SK-N-SH (cell line): ENCODE data around the gene KCNJ5.

Experiments used
- EP300 ChIP-seq, 2 experiments: IDR thresholded peaks; 2 replicates each; pipeline versions ENCODE4 v1.4.0 to v1.6.1; 2012; ENCODE audit warnings: borderline replicate concordance in 1 of 2, low read depth in 1 of 2, low read length in 1 of 2
- EZH2phosphoT487 ChIP-seq: fragments of 200-600 bp; sonication (generic); IDR thresholded peaks from 2 replicates; pipeline ENCODE4 v1.6.1; 2017; ENCODE audit warnings: low read depth, mixed run types, mild to moderate bottlenecking, antibody characterized with exemption, moderate library complexity, borderline replicate concordance
- GABPA ChIP-seq: IDR thresholded peaks from 2 replicates; pipeline ENCODE4 v1.4.0; 2012; ENCODE audit warnings: low read depth, mild to moderate bottlenecking
- MXI1 ChIP-seq: IDR thresholded peaks from 2 replicates; pipeline ENCODE4 v1.6.1; 2012; ENCODE audit warnings: mild to moderate bottlenecking, low read depth, low read length, improper control_type of control experiment
- NRF1 ChIP-seq: IDR thresholded peaks from 2 replicates; pipeline ENCODE4 v1.6.1; 2012; ENCODE audit warnings: low read depth, mild to moderate bottlenecking, low read length
- RFX5 ChIP-seq: IDR thresholded peaks from 2 replicates; pipeline ENCODE4 v1.6.1; 2012; ENCODE audit warnings: mild to moderate bottlenecking, improper control_type of control experiment, low read length
- SMC3 ChIP-seq: IDR thresholded peaks from 2 replicates; pipeline ENCODE4 v1.6.1; 2012; ENCODE audit warnings: low read depth, low read length, improper control_type of control experiment
- TAF1 ChIP-seq: IDR thresholded peaks from 2 replicates; pipeline ENCODE4 v1.6.1; 2012; ENCODE audit warnings: low read depth, mild to moderate bottlenecking, low read length, moderate library complexity, borderline replicate concordance
- TCF12 ChIP-seq: IDR thresholded peaks from 2 replicates; pipeline ENCODE4 v1.4.0; 2012
- YY1 ChIP-seq: IDR thresholded peaks from 2 replicates; pipeline ENCODE4 v1.4.0; 2012; ENCODE audit warnings: low read depth, mild to moderate bottlenecking
- TF ChIP-seq, protein P1 (sequence below): fragments of 200-600 bp; sonication (generic); IDR thresholded peaks from 2 replicates; pipeline ENCODE4 v1.6.1; 2017; ENCODE audit warnings: antibody characterized with exemption, mild to moderate bottlenecking, moderate library complexity
- TF ChIP-seq, protein P2 (sequence below): IDR thresholded peaks from 2 replicates; pipeline ENCODE4 v1.4.0; 2012; ENCODE audit warnings: low read depth

DNA sequence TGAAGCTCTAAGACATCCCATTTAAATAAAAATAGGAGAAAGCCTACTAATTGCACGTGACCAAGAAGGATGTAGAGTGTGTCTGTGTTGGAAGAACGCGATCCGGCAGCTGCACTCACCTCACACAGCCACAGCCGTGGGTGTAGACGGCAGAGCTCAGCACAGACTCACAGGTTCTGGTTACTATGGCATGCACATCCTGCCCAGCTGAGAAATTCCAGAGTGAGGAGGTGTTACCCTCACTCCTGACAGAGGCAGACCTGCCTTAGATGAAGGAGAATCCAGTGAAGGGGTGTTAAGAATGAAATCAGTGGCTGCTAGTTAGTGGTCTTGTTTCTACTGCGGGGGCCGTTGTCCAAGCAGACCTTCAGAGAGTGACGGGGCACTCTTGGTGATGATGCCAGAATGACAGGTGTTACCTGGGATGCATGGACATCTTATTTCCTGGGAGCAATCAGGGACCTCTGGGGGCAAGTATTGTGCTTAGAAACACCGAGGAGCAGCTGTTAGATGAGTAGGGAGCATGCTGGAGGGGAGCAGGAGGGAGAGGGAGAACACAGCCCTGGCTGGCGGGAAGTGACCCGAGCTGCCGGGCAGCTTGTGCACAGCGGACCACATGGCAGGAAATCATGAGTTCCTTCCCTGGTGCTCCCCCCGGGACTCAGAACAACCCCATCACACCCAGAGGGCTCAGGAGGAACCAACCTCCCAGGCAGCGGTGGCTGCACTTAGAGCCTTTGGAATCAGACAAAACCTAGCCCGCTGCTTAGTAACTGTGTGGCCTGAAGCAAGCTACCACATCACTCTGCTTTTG is 12.3 kb downstream of the KCNJ5 start:
- TF ChIP-seq, protein P1, sequence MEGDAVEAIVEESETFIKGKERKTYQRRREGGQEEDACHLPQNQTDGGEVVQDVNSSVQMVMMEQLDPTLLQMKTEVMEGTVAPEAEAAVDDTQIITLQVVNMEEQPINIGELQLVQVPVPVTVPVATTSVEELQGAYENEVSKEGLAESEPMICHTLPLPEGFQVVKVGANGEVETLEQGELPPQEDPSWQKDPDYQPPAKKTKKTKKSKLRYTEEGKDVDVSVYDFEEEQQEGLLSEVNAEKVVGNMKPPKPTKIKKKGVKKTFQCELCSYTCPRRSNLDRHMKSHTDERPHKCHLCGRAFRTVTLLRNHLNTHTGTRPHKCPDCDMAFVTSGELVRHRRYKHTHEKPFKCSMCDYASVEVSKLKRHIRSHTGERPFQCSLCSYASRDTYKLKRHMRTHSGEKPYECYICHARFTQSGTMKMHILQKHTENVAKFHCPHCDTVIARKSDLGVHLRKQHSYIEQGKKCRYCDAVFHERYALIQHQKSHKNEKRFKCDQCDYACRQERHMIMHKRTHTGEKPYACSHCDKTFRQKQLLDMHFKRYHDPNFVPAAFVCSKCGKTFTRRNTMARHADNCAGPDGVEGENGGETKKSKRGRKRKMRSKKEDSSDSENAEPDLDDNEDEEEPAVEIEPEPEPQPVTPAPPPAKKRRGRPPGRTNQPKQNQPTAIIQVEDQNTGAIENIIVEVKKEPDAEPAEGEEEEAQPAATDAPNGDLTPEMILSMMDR = no peak
- TF ChIP-seq TAF1 = no peak
- no peak for TF ChIP-seq SMC3
- no peak for TF ChIP-seq EP300 (IDR thresholded peaks at IDR 0.05; ENCODE audit: borderline replicate concordance in 1 of 2, low read depth in 1 of 2, low read length in 1 of 2)
- no peak for TF ChIP-seq MXI1
- TF ChIP-seq, protein P2, sequence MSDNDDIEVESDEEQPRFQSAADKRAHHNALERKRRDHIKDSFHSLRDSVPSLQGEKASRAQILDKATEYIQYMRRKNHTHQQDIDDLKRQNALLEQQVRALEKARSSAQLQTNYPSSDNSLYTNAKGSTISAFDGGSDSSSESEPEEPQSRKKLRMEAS = no peak
- no peak for TF ChIP-seq EZH2phosphoT487
- no peak for TF ChIP-seq GABPA
- no peak for TF ChIP-seq TCF12
- no peak for TF ChIP-seq YY1
- TF ChIP-seq NRF1 = no peak
- no peak for TF ChIP-seq RFX5
